Colonic mucosa (tissue), 4 donors: Measurements from ENCODE around the gene CACNB1. TPM values are rescaled to one million over a fixed set of nuclear protein-coding genes. Genes with fewer than 3 reads are reported as not detected.

ENCODE experiments used
- DNase-seq: peaks from one replicate; pipeline ENCODE4 v3.0.0-alpha.2; 2020
- H3K27ac ChIP-seq: fragments of 200-600 bp; one replicate; pipeline ENCODE4 v1.8.0; 2021
- H3K27me3 ChIP-seq: fragments of 200-600 bp; one replicate; pipeline ENCODE4 v1.8.0; 2021
- H3K36me3 ChIP-seq: fragments of 200-600 bp; one replicate; pipeline ENCODE4 v1.8.0; 2021
- H3K4me1 ChIP-seq: fragments of 200-600 bp; one replicate; pipeline ENCODE4 v1.8.0; 2021; ENCODE audit warnings: mild to moderate bottlenecking
- H3K4me3 ChIP-seq: fragments of 200-600 bp; one replicate; pipeline ENCODE4 v1.8.0; 2021
- H3K9ac ChIP-seq, 2 donors: one replicate each; pipeline ENCODE4 v1.7.0; 2013; ENCODE audit warnings: control low read depth in 2 of 2, low read depth in 2 of 2, low read length in 2 of 2
- H3K9me3 ChIP-seq: fragments of 200-600 bp; one replicate; pipeline ENCODE4 v1.8.0; 2021
- CTCF ChIP-seq: fragments of 200-600 bp; IDR thresholded peaks from one replicate; pipeline ENCODE4 v1.8.0; 2022; ENCODE audit warnings: antibody characterized with exemption, mild to moderate bottlenecking
- intact Hi-C: fragments of 100-400 bp; cut with DNase I; formaldehyde crosslinking; loops from one replicate; pipeline ENCODE4 v1.14.1; 2022
- total RNA-seq, 2 donors: library from RNA; stranded (reverse); fragmentation: NEBNext Ultra II Directional in 1 of 2; extraction: Animal tissue kit (Norgen Biotek cat#: 25700) in 1 of 2; gene quantifications; one replicate each; pipeline ENCODE4 v1.2.1, GENCODE V29; 2021
- donor health status: healthy.
- donor health status: DM: no; HTN: no; CAD: no.
- donor health status: DM: no; HTN: no; CAD: no.

CACNB1 gene
- total RNA-seq, 2 donors from 2014 or later, result 5.9 to 8.8 TPM

- Histone ChIP-seq H3K27ac (no peak overlapping the region), H3K27me3 (no peaks in the 10 kb centered on the region), H3K9ac (no peak overlapping the region), H3K4me3 (no peak overlapping the region), H3K36me3 (no peaks in the 10 kb centered on the region), H3K4me1 (peaks cover 5% of the 10 kb centered on the region), H3K9me3 (no peaks in the 10 kb centered on the region)
- no peak for TF ChIP-seq CTCF
- DNase-seq, result no peak
- intact Hi-C loops, result no loop called here
Measured at GRCh38 chr17:39183720-39184119, 13.7 kb downstream of the CACNB1 start.

- intact Hi-C loops, result no loop called here
- Histone ChIP-seq H3K27me3 (no peaks in the 10 kb centered on the region), H3K36me3 (no peaks in the 10 kb centered on the region), H3K27ac (no peak overlapping the region), H3K9ac (no peak overlapping the region), H3K4me3 (no peak overlapping the region), H3K4me1 (peaks cover 5% of the 10 kb centered on the region), H3K9me3 (no peaks in the 10 kb centered on the region)
- no peak for DNase-seq
- TF ChIP-seq CTCF, result no peak
Measured at GRCh38 chr17:39183045-39183444, 14.4 kb downstream of the CACNB1 start.

- H3K4me3 ChIP-seq, result no peak overlapping the region
Measured at GRCh38 chr17:39181303-39181702, 16.2 kb downstream of the CACNB1 start.

GRCh38 chr17:39178536-39178935 lies 18.9 kb downstream of the CACNB1 start:
- intact Hi-C loops, result no loop called here
- peak overlapping the region; percentile 70 for H3K27ac ChIP-seq
- H3K9me3 ChIP-seq, result no peaks in the 10 kb centered on the region
- H3K36me3 ChIP-seq, result no peaks in the 10 kb centered on the region
- peak; percentile 66 for DNase-seq
- H3K27me3 ChIP-seq, result no peaks in the 10 kb centered on the region
- no peak overlapping the region for H3K9ac ChIP-seq
- no peak for TF ChIP-seq CTCF
- no peaks in the 10 kb centered on the region for H3K4me1 ChIP-seq
- H3K4me3 ChIP-seq, result no peak overlapping the region

More at GRCh38 chr17:39181303-39181702, 16.2 kb downstream of the CACNB1 start:
- H3K9me3 ChIP-seq, result no peaks in the 10 kb centered on the region
- no peaks in the 10 kb centered on the region for H3K4me1 ChIP-seq
- H3K36me3 ChIP-seq, result no peaks in the 10 kb centered on the region
- H3K9ac ChIP-seq, result no peak overlapping the region
- no peak for TF ChIP-seq CTCF
- no peak overlapping the region for H3K27ac ChIP-seq
- H3K27me3 ChIP-seq, result no peaks in the 10 kb centered on the region
- no peak for DNase-seq
- intact Hi-C loops, result no loop called here

- no peak overlapping the region for H3K9ac ChIP-seq
- no peaks in the 10 kb centered on the region for H3K36me3 ChIP-seq
- H3K27me3 ChIP-seq, result no peaks in the 10 kb centered on the region
- H3K4me3 ChIP-seq, result no peak overlapping the region
- DNase-seq, result no peak
- no peak for TF ChIP-seq CTCF
- no peak overlapping the region for H3K27ac ChIP-seq
- H3K9me3 ChIP-seq, result no peaks in the 10 kb centered on the region
- intact Hi-C loops, result no loop called here
- no peaks in the 10 kb centered on the region for H3K4me1 ChIP-seq
Measured at GRCh38 chr17:39177256-39177655, 20.2 kb downstream of the CACNB1 start.

- H3K27ac ChIP-seq, result no peak overlapping the region
- H3K9me3 ChIP-seq, result no peaks in the 10 kb centered on the region
- no peak for DNase-seq
- no peaks in the 10 kb centered on the region for H3K27me3 ChIP-seq
- H3K36me3 ChIP-seq, result no peaks in the 10 kb centered on the region
- no peak overlapping the region for H3K4me3 ChIP-seq
- TF ChIP-seq CTCF, result no peak
- no peaks in the 10 kb centered on the region for H3K4me1 ChIP-seq
- intact Hi-C loops, result no loop called here
- no peak overlapping the region for H3K9ac ChIP-seq
Measured at GRCh38 chr17:39175695-39176093, 21.8 kb downstream of the CACNB1 start.
